Endothelial cell of umbilical vein (primary cell): ENCODE data around the gene ZBTB40. TPM values are rescaled to one million over a fixed set of nuclear protein-coding genes. Genes with fewer than 3 reads are reported as not detected.

ENCODE experiments used
- BruUV-seq: library from RNA; stranded (reverse); fragments of 400-500 nt; replicated peaks from 2 replicates; lab custom pipeline; 2021; lab: Mats Ljungman, UMichigan
- CTCF ChIA-PET: fragments of 300-600, 350-600 bp; sonication (Branson Sonifier 250); formaldehyde crosslinking; loops from one replicate; lab custom pipeline; 2021; ENCODE audit warnings: antibody characterized with exemption, inconsistent platforms; lab: Charles Lee
- POLR2A ChIA-PET: fragments of 300-600, 350-600 bp; sonication (Branson Sonifier 250); formaldehyde crosslinking; loops from one replicate; lab custom pipeline; 2021; ENCODE audit warnings: antibody characterized with exemption, inconsistent platforms; lab: Charles Lee
- DNase-seq: peaks from one replicate; pipeline ENCODE4 v3.0.0-alpha.2; 2011; ENCODE audit warnings: low read depth, low spot score
- FAIRE-seq: peaks from 2 replicates; lab custom pipeline; 2011; peaks lifted over from hg19 to GRCh38; lab: Jason Lieb, UNC
- H2AFZ ChIP-seq: 2 replicates; pipeline ENCODE4 v1.6.0; 2012; ENCODE audit warnings: low read depth, low read length, control low read depth, inconsistent platforms
- H3K27ac ChIP-seq: 2 replicates; pipeline ENCODE4 v1.5.1; 2011; ENCODE audit warnings: low read depth, mild to moderate bottlenecking, control low read depth, low read length, moderate library complexity; ENCODE audit not compliant: insufficient read depth
- H3K27me3 ChIP-seq, 2 experiments: 2 replicates each; pipeline versions ENCODE4 v1.6.0 to v1.6.1; 2011; ENCODE audit warnings: low read length in 2 of 2, mixed read lengths in 1 of 2; ENCODE audit not compliant: control insufficient read depth in 2 of 2, insufficient read depth in 2 of 2
- H3K36me3 ChIP-seq, 2 experiments: 2 replicates in 1 of 2; 3 replicates in 1 of 2; pipeline ENCODE4 v1.5.1; 2011; ENCODE audit warnings: low read length in 2 of 2, mild to moderate bottlenecking in 1 of 2, moderate library complexity in 1 of 2; ENCODE audit not compliant: control insufficient read depth in 2 of 2, insufficient read depth in 2 of 2; ENCODE audit errors: extremely low read depth in 1 of 2
- H3K4me1 ChIP-seq: 3 replicates; pipeline ENCODE4 v1.5.1; 2011; ENCODE audit warnings: mild to moderate bottlenecking, low read length; ENCODE audit not compliant: control insufficient read depth, insufficient read depth; ENCODE audit errors: extremely low read depth
- H3K4me2 ChIP-seq: 2 replicates; pipeline ENCODE4 v1.6.1; 2011; ENCODE audit warnings: low read length, control low read depth, mixed read lengths; ENCODE audit not compliant: insufficient read depth
- H3K4me3 ChIP-seq, 3 experiments: fragments of 200-600 bp in 1 of 3; sonication (generic), shearing (Covaris generic) in 1 of 3; replicated peaks in 1 of 3; 2 replicates each; pipeline ENCODE4 v1.5.1; 2011 to 2016; ENCODE audit warnings: control low read depth in 3 of 3, low read length in 3 of 3, mild to moderate bottlenecking in 2 of 3, inconsistent platforms in 1 of 3, low read depth in 1 of 3, moderate library complexity in 1 of 3; ENCODE audit not compliant: insufficient read depth in 1 of 3
- H3K79me2 ChIP-seq: 2 replicates; pipeline ENCODE4 v1.6.0; 2012; ENCODE audit warnings: low read length, inconsistent platforms; ENCODE audit not compliant: control insufficient read depth, insufficient read depth
- H3K9ac ChIP-seq: replicated peaks from 2 replicates; pipeline ENCODE3; 2011; ENCODE audit warnings: low read length, control low read depth; ENCODE audit not compliant: insufficient read depth; ENCODE audit errors: extremely low read depth
- H3K9me1 ChIP-seq: replicated peaks from 3 replicates; pipeline ENCODE4 v1.6.0; 2011; ENCODE audit warnings: mild to moderate bottlenecking, low read length; ENCODE audit not compliant: control insufficient read depth, insufficient read depth; ENCODE audit errors: extremely low read depth
- H3K9me3 ChIP-seq: replicated peaks from 2 replicates; pipeline ENCODE4 v1.5.1; 2012; ENCODE audit warnings: low read length, inconsistent platforms; ENCODE audit not compliant: control insufficient read depth, insufficient read depth
- H4K20me1 ChIP-seq: replicated peaks from 2 replicates; pipeline ENCODE3; 2011; ENCODE audit warnings: mild to moderate bottlenecking, low read length; ENCODE audit not compliant: control insufficient read depth, insufficient read depth; ENCODE audit errors: extremely low read depth
- CTCF ChIP-seq, 2 donors: IDR thresholded peaks; 1 replicate in 1 of 2; 2 replicates in 1 of 2; pipeline ENCODE4 v1.5.1; 2011; ENCODE audit warnings: low read length in 2 of 2, mild to moderate bottlenecking in 2 of 2, moderate library complexity in 2 of 2, control low read depth in 1 of 2, inconsistent platforms in 1 of 2, low read depth in 1 of 2; ENCODE audit not compliant: insufficient read depth in 1 of 2; ENCODE audit errors: extremely low read depth in 1 of 2
- EZH2 ChIP-seq: IDR thresholded peaks from 2 replicates; pipeline ENCODE4 v1.6.1; 2012; ENCODE audit warnings: borderline replicate concordance, low read depth, mild to moderate bottlenecking, moderate library complexity, low read length, inconsistent platforms; ENCODE audit not compliant: severe bottlenecking
- FOS ChIP-seq: IDR thresholded peaks from 2 replicates; pipeline ENCODE4 v1.6.1; 2011; ENCODE audit warnings: mild to moderate bottlenecking, low read length, moderate library complexity, borderline replicate concordance; ENCODE audit not compliant: insufficient read depth
- GATA2 ChIP-seq: IDR thresholded peaks from 2 replicates; pipeline ENCODE4 v1.7.0; 2011; ENCODE audit warnings: low read depth, mild to moderate bottlenecking, moderate library complexity, mixed read lengths, low read length; ENCODE audit not compliant: insufficient read length, insufficient read depth
- JUN ChIP-seq: IDR thresholded peaks from 2 replicates; pipeline ENCODE4 v1.6.1; 2011; ENCODE audit warnings: borderline replicate concordance, low read depth; ENCODE audit not compliant: insufficient read length, insufficient read depth
- MAX ChIP-seq: IDR thresholded peaks from 2 replicates; pipeline ENCODE4 v1.6.1; 2011; ENCODE audit not compliant: insufficient read depth, insufficient read length
- MYC ChIP-seq: IDR thresholded peaks from one replicate; pipeline ENCODE4 v1.6.1; 2011; ENCODE audit warnings: mild to moderate bottlenecking, low read depth, low read length
- POLR2A ChIP-seq: IDR thresholded peaks from 2 replicates; pipeline ENCODE4 v1.6.1; 2012; ENCODE audit warnings: low read depth, mild to moderate bottlenecking, control low read depth, low read length
- POLR2AphosphoS5 ChIP-seq: IDR thresholded peaks from 2 replicates; pipeline ENCODE4 v1.6.1; 2012; ENCODE audit warnings: low read depth, mild to moderate bottlenecking, control low read depth, low read length, moderate library complexity; ENCODE audit not compliant: insufficient read depth
- dilution Hi-C: fragments of 300-500 bp; cut with MboI; formaldehyde crosslinking; loops from one replicate; pipeline ENCODE4 v1.15.0; 2019; ENCODE audit warnings: low sequenced_read_pairs; ENCODE audit not compliant: extremely low pct_ligation_motif_present
- intact Hi-C: fragments of 100-400 bp; cut with micrococcal nuclease; formaldehyde crosslinking; loops from one replicate; pipeline ENCODE4 v1.10.0; 2022
- polyA plus RNA-seq, 4 experiments: library from polyadenylated mRNA; depleted of rRNA in 3 of 4; stranded (reverse) in 3 of 4; unstranded in 1 of 4; fragments of >200 nt; gene quantifications; 2 replicates each; pipeline versions ENCODE4 v1.2.1 to v1.2.3, GENCODE V29; 2011 to 2012; ENCODE audit warnings: missing spikeins in 1 of 4
- total RNA-seq: library from RNA; stranded (reverse); gene quantifications from 2 replicates; pipeline ENCODE4 v1.2.3, GENCODE V29; 2021

Gene ZBTB40
- total and polyA plus RNA-seq, 2 donors (not counting 3 experiments of a cell fraction or from before 2014, with no cell fraction given) = 12.3 to 21.3 TPM

- dilution Hi-C loops = no loop called here
- TF ChIP-seq EZH2 (no peak), GATA2 (no peak), FOS (no peak), CTCF (IDR thresholded peaks at IDR 0.05; ENCODE audit: extremely low read depth in 1 of 2, insufficient read depth in 1 of 2, low read depth in 1 of 2, low read length in 2 of 2) (no peak), MYC (no peak), POLR2A (no peak), MAX (no peak), JUN (no peak), POLR2AphosphoS5 (no peak)
- H3K27me3 ChIP-seq = peaks cover 20 to 30% of the 10 kb centered on the region in 2 experiments
Observed at GRCh38 chr1:22552021-22552420, 100.4 kb downstream of the ZBTB40 start.

More at GRCh38 chr1:22552021-22552420, 100.4 kb downstream of the ZBTB40 start:
- no peak overlapping the region for H3K4me3 ChIP-seq
- no peaks in the 10 kb centered on the region for H3K36me3 ChIP-seq
- H4K20me1 ChIP-seq = no peaks in the 10 kb centered on the region
- H3K9me3 ChIP-seq = no peaks in the 10 kb centered on the region
- H3K4me2 ChIP-seq = no peak overlapping the region
- intact Hi-C loops = no loop called here
- no peak overlapping the region for H2AFZ ChIP-seq
- CTCF ChIA-PET = interaction anchor here (0.6 to 1.4 kb wide), 3 partner anchors 9 to 296 kb away, joined by 3 to 4 read pairs (median 3); no protein-coding TSS in a partner anchor
- H3K9me1 ChIP-seq = no peaks in the 10 kb centered on the region
- BruUV-seq = no TSS peak
- FAIRE-seq = no peak
- no peaks in the 10 kb centered on the region for H3K79me2 ChIP-seq
- no peak for DNase-seq
- no peak overlapping the region for H3K27ac ChIP-seq
- no peaks in the 10 kb centered on the region for H3K4me1 ChIP-seq
- POLR2A ChIA-PET = no interaction called here
- H3K9ac ChIP-seq = no peak overlapping the region
